GM18861 (cell line): ENCODE results near the gene PPP6R3.
"Not testable (repeated sequence)": the region's sequence is repeated elsewhere in the genome, so short reads cannot be mapped to it uniquely, and the experiment has no call there.

Experiments used
- ATAC-seq: cut with Tn5 transposase; IDR thresholded peaks from one replicate; pipeline ENCODE4 v1.9.1; 2021; ENCODE audit not compliant: unreplicated experiment

The PPP6R3 gene

GRCh38 chr11:68436162-68436888, 24.2 kb upstream of the PPP6R3 start:
- no peak for ATAC-seq

- ATAC-seq, result no peak
Measured at GRCh38 chr11:68436985-68437926, 23.3 kb upstream of the PPP6R3 start.

- no peak for ATAC-seq
Measured at GRCh38 chr11:68437927-68438657, 22.5 kb upstream of the PPP6R3 start.

GRCh38 chr11:68438658-68439259, 21.8 kb upstream of the PPP6R3 start:
- ATAC-seq, result no peak

- ATAC-seq, result no peak
Measured at GRCh38 chr11:68439355-68440065, 21.0 kb upstream of the PPP6R3 start.

GRCh38 chr11:68440224-68440623, 20.3 kb upstream of the PPP6R3 start:
- ATAC-seq, result no peak

GRCh38 chr11:68441466-68442230, 18.9 kb upstream of the PPP6R3 start:
- ATAC-seq, result no peak

GRCh38 chr11:68442433-68442832, 18.1 kb upstream of the PPP6R3 start:
- no peak for ATAC-seq

- ATAC-seq, result no peak
Measured at GRCh38 chr11:68444566-68444965, 16.0 kb upstream of the PPP6R3 start.

GRCh38 chr11:68445531-68446035, 15.0 kb upstream of the PPP6R3 start:
- no peak for ATAC-seq

- ATAC-seq, result no peak
Measured at GRCh38 chr11:68446046-68446725, 14.4 kb upstream of the PPP6R3 start.

- ATAC-seq, result no peak
Measured at GRCh38 chr11:68447015-68447801, 13.3 kb upstream of the PPP6R3 start.

- not testable (repeated sequence) for ATAC-seq
Measured at GRCh38 chr11:68447914-68448313, 12.6 kb upstream of the PPP6R3 start.

GRCh38 chr11:68448604-68449011, 11.9 kb upstream of the PPP6R3 start:
- no peak for ATAC-seq

GRCh38 chr11:68449951-68450350, 10.6 kb upstream of the PPP6R3 start:
- ATAC-seq, result no peak

GRCh38 chr11:68450711-68451110, 9.8 kb upstream of the PPP6R3 start:
- no peak for ATAC-seq

- no peak for ATAC-seq
Measured at GRCh38 chr11:68454767-68455166, 5.8 kb upstream of the PPP6R3 start.

GRCh38 chr11:68455485-68455884, 5.1 kb upstream of the PPP6R3 start:
- ATAC-seq, result no peak
